Nephron progenitor cell (in vitro differentiated cells): ENCODE measurements around the gene DUSP7.

Experiments
- DNase-seq: peaks from one replicate; pipeline ENCODE4 v3.0.0; 2021
- H3K27ac Mint-ChIP-seq: 2 replicates; pipeline ENCODE4 v1.8.0; 2021; ENCODE audit warnings: mild to moderate bottlenecking, moderate library complexity, mixed read lengths
- H3K27me3 Mint-ChIP-seq: 2 replicates; pipeline ENCODE4 v1.8.0; 2021; ENCODE audit warnings: mild to moderate bottlenecking, low read depth, mixed read lengths; ENCODE audit not compliant: poor library complexity
- H3K36me3 Mint-ChIP-seq: 2 replicates; pipeline ENCODE4 v1.8.0; 2021; ENCODE audit warnings: low read depth, mixed read lengths
- H3K4me1 Mint-ChIP-seq: 2 replicates; pipeline ENCODE4 v1.8.0; 2021; ENCODE audit warnings: mixed read lengths
- H3K4me3 Mint-ChIP-seq: 2 replicates; pipeline ENCODE4 v1.8.0; 2021; ENCODE audit warnings: mild to moderate bottlenecking, moderate library complexity, mixed read lengths
- H3K9me3 Mint-ChIP-seq: 2 replicates; pipeline ENCODE4 v1.8.0; 2021; ENCODE audit warnings: mild to moderate bottlenecking, moderate library complexity, mixed read lengths
- CTCF ChIP-seq: fragments of 200-600 bp; sonication (generic); IDR thresholded peaks from 2 replicates; pipeline ENCODE4 v1.5.0; 2021; ENCODE audit warnings: antibody characterized with exemption

DUSP7 gene

GRCh38 chr3:52068055-52068571, 11.7 kb upstream of the DUSP7 start:
- peaks cover 61% of the 10 kb centered on the region for H3K4me1 Mint-ChIP-seq
- peak; percentile 71 for DNase-seq
- H3K9me3 Mint-ChIP-seq = no peaks in the 10 kb centered on the region
- H3K4me3 Mint-ChIP-seq = no peak overlapping the region
- H3K27me3 Mint-ChIP-seq = peaks cover 17% of the 10 kb centered on the region
- peak overlapping the region; percentile 88 for H3K27ac Mint-ChIP-seq
- no peaks in the 10 kb centered on the region for H3K36me3 Mint-ChIP-seq
- TF ChIP-seq CTCF = no peak

GRCh38 chr3:52067526-52067925, 11.2 kb upstream of the DUSP7 start:
- Mint-ChIP-seq H3K27me3 (peaks cover 17% of the 10 kb centered on the region), H3K27ac (peak overlapping the region; percentile 88), H3K4me3 (no peak overlapping the region), H3K36me3 (no peaks in the 10 kb centered on the region), H3K9me3 (no peaks in the 10 kb centered on the region), H3K4me1 (peaks cover 64% of the 10 kb centered on the region)
- TF ChIP-seq CTCF = no peak
- DNase-seq = no peak

- DNase-seq = no peak
- H3K36me3 Mint-ChIP-seq = no peaks in the 10 kb centered on the region
- H3K4me1 Mint-ChIP-seq = peaks cover 64% of the 10 kb centered on the region
- no peak overlapping the region for H3K4me3 Mint-ChIP-seq
- peak overlapping the region; percentile 88 for H3K27ac Mint-ChIP-seq
- peaks cover 17% of the 10 kb centered on the region for H3K27me3 Mint-ChIP-seq
- H3K9me3 Mint-ChIP-seq = no peaks in the 10 kb centered on the region
- no peak for TF ChIP-seq CTCF
Observed at GRCh38 chr3:52067046-52067445, 10.7 kb upstream of the DUSP7 start.

GRCh38 chr3:52065264-52065756, 8.9 kb upstream of the DUSP7 start:
- H3K36me3 Mint-ChIP-seq = no peaks in the 10 kb centered on the region
- peaks cover 52% of the 10 kb centered on the region for H3K4me1 Mint-ChIP-seq
- H3K4me3 Mint-ChIP-seq = no peak overlapping the region
- no peak for TF ChIP-seq CTCF
- DNase-seq = no peak
- H3K27me3 Mint-ChIP-seq = peaks cover 17% of the 10 kb centered on the region
- H3K9me3 Mint-ChIP-seq = no peaks in the 10 kb centered on the region
- H3K27ac Mint-ChIP-seq = no peak overlapping the region

- Mint-ChIP-seq H3K4me1 (peaks cover 48% of the 10 kb centered on the region), H3K9me3 (no peaks in the 10 kb centered on the region), H3K27ac (peak overlapping the region; percentile 51), H3K4me3 (no peak overlapping the region), H3K36me3 (no peaks in the 10 kb centered on the region), H3K27me3 (peaks cover 17% of the 10 kb centered on the region)
- DNase-seq = no peak
- no peak for TF ChIP-seq CTCF
Observed at GRCh38 chr3:52064561-52064960, 8.2 kb upstream of the DUSP7 start.

- Mint-ChIP-seq H3K4me3 (no peak overlapping the region), H3K27me3 (peaks cover 11% of the 10 kb centered on the region), H3K27ac (peak overlapping the region; percentile 13), H3K36me3 (no peaks in the 10 kb centered on the region), H3K9me3 (no peaks in the 10 kb centered on the region), H3K4me1 (peaks cover 44% of the 10 kb centered on the region)
- no peak for DNase-seq
- TF ChIP-seq CTCF = no peak
Observed at GRCh38 chr3:52063026-52063723, 6.8 kb upstream of the DUSP7 start.
